ENCODE data around the gene CDYL2. TPM values are rescaled to one million over a fixed set of nuclear protein-coding genes. Genes with fewer than 3 reads are reported as not detected.

The CDYL2 gene
- total RNA-seq, 2 donors from 2014 or later = 4.8 TPM

- H3K36me3 ChIP-seq = no peaks in the 10 kb centered on the region
- no peak for TF ChIP-seq CTCF (IDR thresholded peaks at IDR 0.05)
- H3K9me3 ChIP-seq = no peaks in the 10 kb centered on the region
- intact Hi-C loops (cut with DNase I) = no loop called here
- DNase-seq = no peak
- no peak overlapping the region for H3K4me3 ChIP-seq
- no peaks in the 10 kb centered on the region for H3K27me3 ChIP-seq
- H3K27ac ChIP-seq = no peak overlapping the region
- H3K4me1 ChIP-seq = no peaks in the 10 kb centered on the region
- H3K9ac ChIP-seq (ENCODE audit: low read depth in 2 of 2, low read length in 2 of 2) = no peak overlapping the region
These were observed 62.1 kb downstream of the CDYL2 start for GRCh38 chr16:80742331-80742730.

DNA sequence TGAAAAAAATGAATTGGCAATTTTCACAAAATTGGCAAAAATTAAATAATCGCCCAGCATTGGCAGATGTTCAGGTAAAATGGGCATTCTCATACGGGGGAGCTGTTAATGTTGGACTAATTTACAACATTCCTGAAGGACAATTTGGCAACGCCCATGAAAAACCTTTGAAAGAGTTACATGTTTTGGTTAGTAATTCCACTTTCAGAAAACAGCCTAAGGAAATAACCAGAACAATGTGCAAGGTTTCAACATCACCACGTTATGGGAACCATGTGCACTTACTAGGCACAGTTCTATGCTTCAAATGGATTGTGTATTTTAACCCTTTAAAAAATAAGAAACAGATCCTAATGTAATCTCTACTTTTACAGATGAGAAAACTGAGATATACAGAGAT, 62.7 kb downstream of the CDYL2 start:
- no peak for TF ChIP-seq CTCF (IDR thresholded peaks at IDR 0.05)
- H3K36me3 ChIP-seq = no peaks in the 10 kb centered on the region
- DNase-seq = no peak
- no peaks in the 10 kb centered on the region for H3K4me1 ChIP-seq
- no peak overlapping the region for H3K9ac ChIP-seq (ENCODE audit: low read depth in 2 of 2, low read length in 2 of 2)
- H3K27ac ChIP-seq = no peak overlapping the region
- intact Hi-C loops (cut with DNase I) = no loop called here
- no peaks in the 10 kb centered on the region for H3K9me3 ChIP-seq
- no peaks in the 10 kb centered on the region for H3K27me3 ChIP-seq
- H3K4me3 ChIP-seq = no peak overlapping the region

- Histone ChIP-seq H3K9ac (ENCODE audit: low read depth in 2 of 2, low read length in 2 of 2) (no peak overlapping the region), H3K27me3 (no peaks in the 10 kb centered on the region), H3K36me3 (no peaks in the 10 kb centered on the region), H3K4me3 (no peak overlapping the region), H3K9me3 (no peaks in the 10 kb centered on the region), H3K27ac (no peak overlapping the region), H3K4me1 (no peaks in the 10 kb centered on the region)
- no peak for DNase-seq
- TF ChIP-seq CTCF (IDR thresholded peaks at IDR 0.05) = no peak
- intact Hi-C loops (cut with DNase I) = no loop called here
These were observed 64.9 kb downstream of the CDYL2 start for GRCh38 chr16:80739523-80739922.

DNA sequence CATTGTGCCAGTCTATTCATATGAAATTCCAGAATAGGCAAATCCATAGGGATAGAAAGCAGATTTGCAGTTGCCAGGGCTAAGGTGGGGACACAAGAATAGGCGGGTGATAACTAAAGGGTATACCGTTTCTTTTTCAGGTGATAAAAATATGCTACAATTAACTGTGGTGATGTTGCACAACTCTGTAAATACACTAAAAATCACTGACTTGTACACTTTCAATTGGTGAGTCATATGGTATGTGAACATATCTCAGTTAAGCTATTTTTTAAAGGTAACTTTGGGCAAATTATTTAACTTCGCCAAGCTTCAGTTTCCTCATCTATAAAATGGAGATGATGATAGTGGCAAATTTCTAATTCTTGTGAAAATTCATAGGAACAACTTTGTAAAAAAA, 65.9 kb downstream of the CDYL2 start:
- TF ChIP-seq CTCF (IDR thresholded peaks at IDR 0.05) = no peak
- Histone ChIP-seq H3K9ac (ENCODE audit: low read depth in 2 of 2, low read length in 2 of 2) (no peak overlapping the region), H3K4me1 (no peaks in the 10 kb centered on the region), H3K27me3 (no peaks in the 10 kb centered on the region), H3K4me3 (no peak overlapping the region), H3K36me3 (no peaks in the 10 kb centered on the region), H3K27ac (no peak overlapping the region), H3K9me3 (no peaks in the 10 kb centered on the region)
- DNase-seq = no peak
- intact Hi-C loops (cut with DNase I) = no loop called here

DNA sequence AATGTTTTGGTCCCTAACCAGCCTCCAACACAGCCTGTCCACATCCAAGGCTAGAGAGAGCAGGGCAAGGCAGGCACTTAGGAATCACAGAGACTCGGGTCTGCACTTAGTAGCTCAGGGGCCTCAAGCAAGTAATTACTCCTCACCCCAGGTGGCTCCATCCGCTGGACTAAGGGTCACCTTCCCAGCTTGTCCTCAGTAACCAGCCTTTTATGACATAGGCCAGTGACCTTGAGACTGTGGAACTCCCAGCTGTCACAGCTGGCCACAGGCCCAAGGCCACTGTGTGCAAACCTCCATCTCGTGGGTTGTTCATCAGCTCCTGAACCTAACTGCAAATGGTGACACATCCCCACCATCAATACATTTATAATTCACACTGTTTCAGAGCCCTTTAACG, 68.6 kb downstream of the CDYL2 start:
- H3K9ac ChIP-seq (ENCODE audit: low read depth in 2 of 2, low read length in 2 of 2) = no peak overlapping the region
- no peaks in the 10 kb centered on the region for H3K9me3 ChIP-seq
- DNase-seq = no peak
- H3K27me3 ChIP-seq = no peaks in the 10 kb centered on the region
- intact Hi-C loops (cut with DNase I) = no loop called here
- H3K36me3 ChIP-seq = no peaks in the 10 kb centered on the region
- no peak overlapping the region for H3K4me3 ChIP-seq
- H3K27ac ChIP-seq = no peak overlapping the region
- H3K4me1 ChIP-seq = no peaks in the 10 kb centered on the region
- no peak for TF ChIP-seq CTCF (IDR thresholded peaks at IDR 0.05)

- H3K36me3 ChIP-seq = no peaks in the 10 kb centered on the region
- H3K4me3 ChIP-seq = no peak overlapping the region
- H3K9me3 ChIP-seq = no peaks in the 10 kb centered on the region
- no peak for DNase-seq
- H3K9ac ChIP-seq (ENCODE audit: low read depth in 2 of 2, low read length in 2 of 2) = no peak overlapping the region
- H3K4me1 ChIP-seq = no peaks in the 10 kb centered on the region
- no peak overlapping the region for H3K27ac ChIP-seq
- H3K27me3 ChIP-seq = no peaks in the 10 kb centered on the region
- TF ChIP-seq CTCF (IDR thresholded peaks at IDR 0.05) = no peak
- intact Hi-C loops (cut with DNase I) = no loop called here
These were observed 71.0 kb downstream of the CDYL2 start for GRCh38 chr16:80733407-80733806.
